ENCODE results near the gene PCNT. TPM values are rescaled to one million over a fixed set of nuclear protein-coding genes. Genes with fewer than 3 reads are reported as not detected.

PCNT gene
- polyA plus RNA-seq, 1 experiment: 8.5 TPM

DNA sequence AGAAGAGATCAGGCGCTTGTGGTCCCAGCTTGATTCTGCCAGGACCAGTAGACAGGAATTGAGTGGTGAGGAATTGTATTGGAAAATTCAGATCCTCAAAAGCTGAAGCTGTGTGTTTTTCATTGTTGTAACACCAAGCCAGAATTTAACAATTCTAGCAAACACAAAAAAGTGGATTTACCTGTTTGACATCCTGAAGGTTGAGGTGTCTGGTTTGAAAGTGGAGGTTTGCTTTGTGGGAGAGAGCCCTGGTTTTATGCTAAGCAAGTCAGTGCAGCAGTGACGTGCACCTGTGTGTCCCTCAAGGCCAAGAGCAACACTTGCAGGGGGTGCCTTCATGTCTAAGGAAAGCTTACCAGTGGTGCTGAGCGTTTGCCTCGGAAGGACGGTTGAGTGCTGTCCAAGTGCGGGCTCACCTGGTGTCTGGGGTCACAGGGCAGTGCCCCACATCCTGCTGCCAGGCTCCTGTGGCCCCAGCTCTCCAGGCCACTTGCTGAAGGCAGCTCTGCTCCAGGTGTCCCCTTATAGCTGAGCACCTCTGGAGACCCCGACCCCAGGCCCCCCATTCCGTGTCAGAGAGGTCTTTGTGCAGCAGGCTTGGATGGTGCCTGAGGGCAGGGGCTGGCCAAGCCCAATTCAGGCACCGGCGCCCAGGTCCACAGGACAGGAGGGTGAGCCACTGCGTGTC is 27.7 kb downstream of the PCNT start:
- ChIA-PET CTCF (interaction anchor here (0.6 kb wide), 1 partner anchor 268 kb away, joined by 3 read pairs; no protein-coding TSS in a partner anchor), POLR2A (no interaction called here)
- H3K27me3 ChIP-seq (ENCODE audit: control insufficient read depth, insufficient read depth, low read length): no peaks in the 10 kb centered on the region

DNA sequence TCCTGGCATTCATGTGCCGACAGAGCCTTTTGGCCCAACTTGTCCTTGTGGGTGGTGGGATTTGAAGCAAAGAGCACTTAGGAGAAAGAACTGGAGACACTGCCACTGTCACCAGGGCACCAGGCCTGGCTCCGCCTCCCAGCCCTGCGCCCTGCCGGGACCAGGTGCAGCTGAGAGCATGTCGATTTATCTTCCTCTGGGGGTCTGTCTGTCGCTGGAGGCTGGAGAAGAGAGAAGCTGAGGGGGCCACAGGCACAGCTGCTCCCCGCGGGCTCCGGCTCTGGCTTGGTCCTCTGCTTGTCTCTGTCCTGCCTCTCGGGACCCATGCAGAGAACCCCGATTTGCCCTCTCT is 28.2 kb downstream of the PCNT start:
- Histone ChIP-seq H3K4me3 (ENCODE audit: low read depth, low read length) (no peak overlapping the region), H3K27me3 (ENCODE audit: control insufficient read depth, insufficient read depth, low read length) (no peaks in the 10 kb centered on the region), H3K9me3 (ENCODE audit: control insufficient read depth, insufficient read depth, low read length) (no peaks in the 10 kb centered on the region; the same call in 1 of the 2 replicates), H3K27ac (ENCODE audit: low read depth, low read length) (no peak overlapping the region)
- POLR2A ChIA-PET: no interaction called here
- CTCF ChIA-PET: interaction anchor here (0.6 kb wide), 1 partner anchor 269 kb away, joined by 3 read pairs; no protein-coding TSS in a partner anchor
- no peak for DNase-seq (ENCODE audit: low read depth, low spot score)
- TF ChIP-seq, protein P1, sequence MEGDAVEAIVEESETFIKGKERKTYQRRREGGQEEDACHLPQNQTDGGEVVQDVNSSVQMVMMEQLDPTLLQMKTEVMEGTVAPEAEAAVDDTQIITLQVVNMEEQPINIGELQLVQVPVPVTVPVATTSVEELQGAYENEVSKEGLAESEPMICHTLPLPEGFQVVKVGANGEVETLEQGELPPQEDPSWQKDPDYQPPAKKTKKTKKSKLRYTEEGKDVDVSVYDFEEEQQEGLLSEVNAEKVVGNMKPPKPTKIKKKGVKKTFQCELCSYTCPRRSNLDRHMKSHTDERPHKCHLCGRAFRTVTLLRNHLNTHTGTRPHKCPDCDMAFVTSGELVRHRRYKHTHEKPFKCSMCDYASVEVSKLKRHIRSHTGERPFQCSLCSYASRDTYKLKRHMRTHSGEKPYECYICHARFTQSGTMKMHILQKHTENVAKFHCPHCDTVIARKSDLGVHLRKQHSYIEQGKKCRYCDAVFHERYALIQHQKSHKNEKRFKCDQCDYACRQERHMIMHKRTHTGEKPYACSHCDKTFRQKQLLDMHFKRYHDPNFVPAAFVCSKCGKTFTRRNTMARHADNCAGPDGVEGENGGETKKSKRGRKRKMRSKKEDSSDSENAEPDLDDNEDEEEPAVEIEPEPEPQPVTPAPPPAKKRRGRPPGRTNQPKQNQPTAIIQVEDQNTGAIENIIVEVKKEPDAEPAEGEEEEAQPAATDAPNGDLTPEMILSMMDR (IDR thresholded peaks at IDR 0.05; ENCODE audit: low read depth, low read length): no peak

More for the DNA sequence above, 27.7 kb downstream of the PCNT start:
- Histone ChIP-seq H3K9me3 (ENCODE audit: control insufficient read depth, insufficient read depth, low read length) (no peaks in the 10 kb centered on the region; the same call in 1 of the 2 replicates), H3K4me3 (ENCODE audit: low read depth, low read length) (no peak overlapping the region), H3K27ac (ENCODE audit: low read depth, low read length) (no peak overlapping the region)
- no peak for DNase-seq (ENCODE audit: low read depth, low spot score)
- TF ChIP-seq, protein P1 (IDR thresholded peaks at IDR 0.05; ENCODE audit: low read depth, low read length): no peak

DNA sequence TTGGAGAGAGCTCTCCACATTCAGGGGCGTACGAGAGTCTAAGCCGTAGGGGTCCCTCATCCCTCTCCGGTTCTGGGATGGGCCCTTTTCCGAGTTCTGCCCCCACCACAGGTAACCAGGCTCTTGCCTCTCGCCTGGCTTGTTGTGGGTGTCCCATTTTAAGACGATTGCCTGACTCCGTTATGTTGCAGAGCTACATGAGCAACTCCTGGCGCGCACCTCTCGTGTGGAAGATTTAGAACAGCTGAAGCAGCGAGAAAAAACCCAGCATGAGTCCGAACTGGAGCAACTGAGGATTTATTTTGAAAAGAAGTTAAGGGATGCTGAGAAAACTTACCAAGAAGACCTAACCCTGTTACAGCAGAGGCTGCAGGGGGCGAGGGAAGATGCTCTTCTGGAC is 29.0 kb downstream of the PCNT start:
- TF ChIP-seq, protein P1 (IDR thresholded peaks at IDR 0.05; ENCODE audit: low read depth, low read length): no peak
- DNase-seq (ENCODE audit: low read depth, low spot score): no peak
- Histone ChIP-seq H3K27ac (ENCODE audit: low read depth, low read length) (no peak overlapping the region), H3K27me3 (ENCODE audit: control insufficient read depth, insufficient read depth, low read length) (no peaks in the 10 kb centered on the region), H3K4me3 (ENCODE audit: low read depth, low read length) (no peak overlapping the region), H3K9me3 (ENCODE audit: control insufficient read depth, insufficient read depth, low read length) (no peaks in the 10 kb centered on the region; the same call in 1 of the 2 replicates)
- ChIA-PET CTCF (no interaction called here), POLR2A (no interaction called here)

DNA sequence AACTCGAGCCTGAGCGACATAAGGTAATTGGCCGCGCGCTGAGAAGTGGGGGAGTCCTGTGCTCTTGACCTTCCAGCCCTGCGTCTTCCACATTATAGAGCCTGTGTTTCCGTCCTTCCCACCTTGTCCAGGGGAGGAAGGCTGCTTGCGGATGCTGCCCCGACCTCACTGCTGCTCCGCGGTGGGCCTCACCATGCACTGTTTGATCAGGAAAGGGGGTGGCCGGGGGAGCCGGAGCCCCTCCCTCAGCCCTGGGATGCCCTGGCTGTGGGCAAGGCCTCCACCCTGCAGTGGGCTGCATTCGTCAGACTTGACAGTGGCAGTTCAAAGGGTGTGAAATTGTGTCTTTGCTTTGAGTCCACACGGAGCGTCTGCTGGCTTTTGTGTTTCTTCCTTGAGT is 30.1 kb downstream of the PCNT start:
- no peaks in the 10 kb centered on the region for H3K27me3 ChIP-seq (ENCODE audit: control insufficient read depth, insufficient read depth, low read length)
- H3K4me3 ChIP-seq (ENCODE audit: low read depth, low read length): no peak overlapping the region
- ChIA-PET POLR2A (no interaction called here), CTCF (no interaction called here)
- no peak overlapping the region for H3K27ac ChIP-seq (ENCODE audit: low read depth, low read length)
- TF ChIP-seq, protein P1 (IDR thresholded peaks at IDR 0.05; ENCODE audit: low read depth, low read length): no peak
- DNase-seq (ENCODE audit: low read depth, low spot score): no peak
- no peaks in the 10 kb centered on the region; the same call in 1 of the 2 replicates for H3K9me3 ChIP-seq (ENCODE audit: control insufficient read depth, insufficient read depth, low read length)

DNA sequence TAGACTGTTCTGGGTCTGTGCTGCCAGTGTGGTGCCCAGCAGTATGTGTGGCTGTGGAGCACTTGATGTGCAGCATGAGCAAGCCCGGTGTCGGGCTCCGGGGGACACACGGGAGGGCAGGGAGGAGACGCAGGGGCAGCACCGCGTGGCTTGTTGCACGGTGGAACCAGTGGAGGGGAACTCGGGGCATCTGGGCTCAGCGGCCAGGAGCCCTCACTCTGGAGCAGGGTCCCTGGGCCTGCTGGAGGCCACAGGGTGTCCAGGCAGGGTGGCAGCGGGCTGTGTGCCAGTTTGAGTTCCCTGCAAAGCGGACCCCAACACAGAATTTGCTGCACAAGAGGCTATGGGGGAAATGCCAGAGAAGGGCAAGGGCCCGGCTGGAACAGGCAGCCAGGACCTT is 30.6 kb downstream of the PCNT start:
- H3K27ac ChIP-seq (ENCODE audit: low read depth, low read length): no peak overlapping the region
- H3K9me3 ChIP-seq (ENCODE audit: control insufficient read depth, insufficient read depth, low read length): no peaks in the 10 kb centered on the region; the same call in 1 of the 2 replicates
- CTCF ChIA-PET: no interaction called here
- DNase-seq (ENCODE audit: low read depth, low spot score): no peak
- POLR2A ChIA-PET: no interaction called here
- H3K4me3 ChIP-seq (ENCODE audit: low read depth, low read length): no peak overlapping the region
- H3K27me3 ChIP-seq (ENCODE audit: control insufficient read depth, insufficient read depth, low read length): no peaks in the 10 kb centered on the region
- TF ChIP-seq, protein P1 (IDR thresholded peaks at IDR 0.05; ENCODE audit: low read depth, low read length): no peak
